Gastroesophageal sphincter (tissue), 3 donors: Measurements from ENCODE around the gene AMH.

ENCODE experiments used
- POLR2AphosphoS5 ChIP-seq: sonication (generic); formaldehyde crosslinking; IDR thresholded peaks from one replicate; pipeline ENCODE4 v1.6.1; 2017; ENCODE audit warnings: antibody characterized with exemption
- TF ChIP-seq, protein P1 (sequence below), 4 experiments: fragments of 200-600 bp in 2 of 4; fragments of 450-650 bp in 2 of 4; sonication (generic) in 1 of 4; IDR thresholded peaks; one replicate each; pipeline ENCODE4 v1.5.1; 2017 to 2019; ENCODE audit warnings: antibody characterized with exemption in 4 of 4, mild to moderate bottlenecking in 2 of 4, moderate library complexity in 2 of 4

- TF ChIP-seq, protein P1, sequence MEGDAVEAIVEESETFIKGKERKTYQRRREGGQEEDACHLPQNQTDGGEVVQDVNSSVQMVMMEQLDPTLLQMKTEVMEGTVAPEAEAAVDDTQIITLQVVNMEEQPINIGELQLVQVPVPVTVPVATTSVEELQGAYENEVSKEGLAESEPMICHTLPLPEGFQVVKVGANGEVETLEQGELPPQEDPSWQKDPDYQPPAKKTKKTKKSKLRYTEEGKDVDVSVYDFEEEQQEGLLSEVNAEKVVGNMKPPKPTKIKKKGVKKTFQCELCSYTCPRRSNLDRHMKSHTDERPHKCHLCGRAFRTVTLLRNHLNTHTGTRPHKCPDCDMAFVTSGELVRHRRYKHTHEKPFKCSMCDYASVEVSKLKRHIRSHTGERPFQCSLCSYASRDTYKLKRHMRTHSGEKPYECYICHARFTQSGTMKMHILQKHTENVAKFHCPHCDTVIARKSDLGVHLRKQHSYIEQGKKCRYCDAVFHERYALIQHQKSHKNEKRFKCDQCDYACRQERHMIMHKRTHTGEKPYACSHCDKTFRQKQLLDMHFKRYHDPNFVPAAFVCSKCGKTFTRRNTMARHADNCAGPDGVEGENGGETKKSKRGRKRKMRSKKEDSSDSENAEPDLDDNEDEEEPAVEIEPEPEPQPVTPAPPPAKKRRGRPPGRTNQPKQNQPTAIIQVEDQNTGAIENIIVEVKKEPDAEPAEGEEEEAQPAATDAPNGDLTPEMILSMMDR (IDR thresholded peaks at IDR 0.05): no peak
- no peak for TF ChIP-seq POLR2AphosphoS5
These were observed 42.1 kb upstream of the AMH start for GRCh38 chr19:2207008-2207407.
